Choroid plexus epithelial cell (primary cell): ENCODE measurements around the gene ASTN2.

Source experiments
- DNase-seq: peaks from one replicate; pipeline ENCODE4 v3.0.0-alpha.2; 2010; ENCODE audit warnings: low read depth
- H3K4me3 ChIP-seq: 2 replicates; pipeline ENCODE4 v1.5.1; 2011; ENCODE audit warnings: low read depth, mild to moderate bottlenecking, control low read depth, low read length, moderate library complexity
- TF ChIP-seq, protein P1 (sequence below): conservative IDR thresholded peaks from 2 replicates; pipeline ENCODE4 v1.5.1; 2011; ENCODE audit warnings: low read depth, mild to moderate bottlenecking, control low read depth, inconsistent platforms, low read length, moderate library complexity

The ASTN2 gene, protein sequence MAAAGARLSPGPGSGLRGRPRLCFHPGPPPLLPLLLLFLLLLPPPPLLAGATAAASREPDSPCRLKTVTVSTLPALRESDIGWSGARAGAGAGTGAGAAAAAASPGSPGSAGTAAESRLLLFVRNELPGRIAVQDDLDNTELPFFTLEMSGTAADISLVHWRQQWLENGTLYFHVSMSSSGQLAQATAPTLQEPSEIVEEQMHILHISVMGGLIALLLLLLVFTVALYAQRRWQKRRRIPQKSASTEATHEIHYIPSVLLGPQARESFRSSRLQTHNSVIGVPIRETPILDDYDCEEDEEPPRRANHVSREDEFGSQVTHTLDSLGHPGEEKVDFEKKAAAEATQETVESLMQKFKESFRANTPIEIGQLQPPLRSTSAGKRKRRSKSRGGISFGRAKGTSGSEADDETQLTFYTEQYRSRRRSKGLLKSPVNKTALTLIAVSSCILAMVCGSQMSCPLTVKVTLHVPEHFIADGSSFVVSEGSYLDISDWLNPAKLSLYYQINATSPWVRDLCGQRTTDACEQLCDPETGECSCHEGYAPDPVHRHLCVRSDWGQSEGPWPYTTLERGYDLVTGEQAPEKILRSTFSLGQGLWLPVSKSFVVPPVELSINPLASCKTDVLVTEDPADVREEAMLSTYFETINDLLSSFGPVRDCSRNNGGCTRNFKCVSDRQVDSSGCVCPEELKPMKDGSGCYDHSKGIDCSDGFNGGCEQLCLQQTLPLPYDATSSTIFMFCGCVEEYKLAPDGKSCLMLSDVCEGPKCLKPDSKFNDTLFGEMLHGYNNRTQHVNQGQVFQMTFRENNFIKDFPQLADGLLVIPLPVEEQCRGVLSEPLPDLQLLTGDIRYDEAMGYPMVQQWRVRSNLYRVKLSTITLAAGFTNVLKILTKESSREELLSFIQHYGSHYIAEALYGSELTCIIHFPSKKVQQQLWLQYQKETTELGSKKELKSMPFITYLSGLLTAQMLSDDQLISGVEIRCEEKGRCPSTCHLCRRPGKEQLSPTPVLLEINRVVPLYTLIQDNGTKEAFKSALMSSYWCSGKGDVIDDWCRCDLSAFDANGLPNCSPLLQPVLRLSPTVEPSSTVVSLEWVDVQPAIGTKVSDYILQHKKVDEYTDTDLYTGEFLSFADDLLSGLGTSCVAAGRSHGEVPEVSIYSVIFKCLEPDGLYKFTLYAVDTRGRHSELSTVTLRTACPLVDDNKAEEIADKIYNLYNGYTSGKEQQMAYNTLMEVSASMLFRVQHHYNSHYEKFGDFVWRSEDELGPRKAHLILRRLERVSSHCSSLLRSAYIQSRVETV (N-terminal part only)

GRCh38 chr9:117414906-117415331, at the start of gene ASTN2:
Gene ASTN2, minus strand, starts transcription at chr9:117415057. Its CDS starts 119 bp downstream, at chr9:117414938.
- peak within 1 kb of the TSS; percentile 38 for H3K4me3 ChIP-seq
- TF ChIP-seq, protein P1, sequence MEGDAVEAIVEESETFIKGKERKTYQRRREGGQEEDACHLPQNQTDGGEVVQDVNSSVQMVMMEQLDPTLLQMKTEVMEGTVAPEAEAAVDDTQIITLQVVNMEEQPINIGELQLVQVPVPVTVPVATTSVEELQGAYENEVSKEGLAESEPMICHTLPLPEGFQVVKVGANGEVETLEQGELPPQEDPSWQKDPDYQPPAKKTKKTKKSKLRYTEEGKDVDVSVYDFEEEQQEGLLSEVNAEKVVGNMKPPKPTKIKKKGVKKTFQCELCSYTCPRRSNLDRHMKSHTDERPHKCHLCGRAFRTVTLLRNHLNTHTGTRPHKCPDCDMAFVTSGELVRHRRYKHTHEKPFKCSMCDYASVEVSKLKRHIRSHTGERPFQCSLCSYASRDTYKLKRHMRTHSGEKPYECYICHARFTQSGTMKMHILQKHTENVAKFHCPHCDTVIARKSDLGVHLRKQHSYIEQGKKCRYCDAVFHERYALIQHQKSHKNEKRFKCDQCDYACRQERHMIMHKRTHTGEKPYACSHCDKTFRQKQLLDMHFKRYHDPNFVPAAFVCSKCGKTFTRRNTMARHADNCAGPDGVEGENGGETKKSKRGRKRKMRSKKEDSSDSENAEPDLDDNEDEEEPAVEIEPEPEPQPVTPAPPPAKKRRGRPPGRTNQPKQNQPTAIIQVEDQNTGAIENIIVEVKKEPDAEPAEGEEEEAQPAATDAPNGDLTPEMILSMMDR = no peak
- no peak for DNase-seq

- no peak overlapping the region for H3K4me3 ChIP-seq
- no peak for DNase-seq
- TF ChIP-seq, protein P1 = no peak
Measured at GRCh38 chr9:117462861-117463260, 48.0 kb upstream of the ASTN2 start.

DNA sequence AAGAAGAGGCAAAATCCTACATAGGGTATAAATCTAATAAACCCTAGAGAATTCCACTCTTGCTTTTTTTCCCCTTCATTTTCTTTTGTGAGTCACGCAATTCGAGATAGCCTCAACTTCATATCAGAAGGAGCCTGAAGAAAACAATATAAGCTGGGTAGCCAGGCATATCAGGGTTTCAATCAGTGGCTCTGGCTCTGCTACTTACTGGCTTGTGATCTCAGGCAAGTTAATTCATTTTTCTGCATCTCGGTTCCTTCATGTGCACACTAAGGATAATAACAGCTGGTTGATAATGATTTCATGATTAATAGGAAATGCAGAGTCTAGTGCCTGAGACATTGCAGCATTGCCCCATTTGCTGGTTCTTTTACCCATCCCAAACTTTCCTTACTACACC, 46.5 kb upstream of the ASTN2 start:
- TF ChIP-seq, protein P1 = no peak
- no peak overlapping the region for H3K4me3 ChIP-seq
- DNase-seq = no peak

DNA sequence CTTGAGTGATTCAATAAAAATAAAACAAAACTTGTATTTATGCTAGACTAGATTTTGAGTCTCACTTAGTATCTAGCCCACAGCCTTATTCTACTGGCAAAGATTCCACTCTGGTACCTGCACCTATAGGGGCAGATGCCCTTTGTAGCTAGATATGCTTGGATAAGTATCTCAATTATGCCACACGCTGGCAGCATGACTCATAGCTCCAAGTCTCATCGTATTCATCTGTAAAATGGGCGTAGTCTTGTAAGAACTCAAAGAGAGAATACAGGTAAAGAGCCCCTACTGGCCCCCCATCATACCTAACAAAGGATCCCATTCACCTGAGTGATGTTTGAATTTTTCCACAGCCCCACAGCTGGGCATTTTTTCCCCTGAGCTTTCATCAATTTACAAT, 45.9 kb upstream of the ASTN2 start:
- DNase-seq = no peak
- no peak overlapping the region for H3K4me3 ChIP-seq
- TF ChIP-seq, protein P1 = no peak

DNA sequence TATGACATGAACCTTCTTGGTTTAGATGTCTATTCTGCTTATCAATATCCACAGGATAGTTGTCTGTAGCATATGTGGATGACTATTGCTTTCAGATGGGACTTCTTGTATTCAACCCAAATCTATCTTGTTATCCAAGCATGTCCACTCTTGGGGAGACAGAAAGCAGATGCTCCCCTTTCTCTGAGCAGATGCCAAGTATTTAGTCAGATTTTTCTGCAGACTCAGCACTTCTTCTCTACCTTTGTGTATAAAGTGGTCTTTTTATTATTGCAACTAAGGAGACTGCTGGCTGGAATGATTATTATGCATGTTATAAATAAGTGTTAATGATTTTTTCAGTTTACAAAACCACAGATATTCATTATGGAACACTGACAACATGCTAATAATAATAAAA, 45.1 kb upstream of the ASTN2 start:
- no peak overlapping the region for H3K4me3 ChIP-seq
- no peak for DNase-seq
- TF ChIP-seq, protein P1 = no peak

GRCh38 chr9:117458066-117458465, 43.2 kb upstream of the ASTN2 start:
- H3K4me3 ChIP-seq = no peak overlapping the region
- TF ChIP-seq, protein P1 = no peak
- DNase-seq = no peak
